HG02642 (cell line): ENCODE data around the gene DLX1.

ENCODE experiments used
- ATAC-seq: cut with Tn5 transposase; IDR thresholded peaks from one replicate; pipeline ENCODE4 v1.9.1; 2021; ENCODE audit warnings: mild to moderate bottlenecking; ENCODE audit not compliant: unreplicated experiment, poor library complexity

DLX1 gene

GRCh38 chr2:172084645-172085459 is 455 bp upstream of the DLX1 start:
- peak; percentile 86 for ATAC-seq

DNA sequence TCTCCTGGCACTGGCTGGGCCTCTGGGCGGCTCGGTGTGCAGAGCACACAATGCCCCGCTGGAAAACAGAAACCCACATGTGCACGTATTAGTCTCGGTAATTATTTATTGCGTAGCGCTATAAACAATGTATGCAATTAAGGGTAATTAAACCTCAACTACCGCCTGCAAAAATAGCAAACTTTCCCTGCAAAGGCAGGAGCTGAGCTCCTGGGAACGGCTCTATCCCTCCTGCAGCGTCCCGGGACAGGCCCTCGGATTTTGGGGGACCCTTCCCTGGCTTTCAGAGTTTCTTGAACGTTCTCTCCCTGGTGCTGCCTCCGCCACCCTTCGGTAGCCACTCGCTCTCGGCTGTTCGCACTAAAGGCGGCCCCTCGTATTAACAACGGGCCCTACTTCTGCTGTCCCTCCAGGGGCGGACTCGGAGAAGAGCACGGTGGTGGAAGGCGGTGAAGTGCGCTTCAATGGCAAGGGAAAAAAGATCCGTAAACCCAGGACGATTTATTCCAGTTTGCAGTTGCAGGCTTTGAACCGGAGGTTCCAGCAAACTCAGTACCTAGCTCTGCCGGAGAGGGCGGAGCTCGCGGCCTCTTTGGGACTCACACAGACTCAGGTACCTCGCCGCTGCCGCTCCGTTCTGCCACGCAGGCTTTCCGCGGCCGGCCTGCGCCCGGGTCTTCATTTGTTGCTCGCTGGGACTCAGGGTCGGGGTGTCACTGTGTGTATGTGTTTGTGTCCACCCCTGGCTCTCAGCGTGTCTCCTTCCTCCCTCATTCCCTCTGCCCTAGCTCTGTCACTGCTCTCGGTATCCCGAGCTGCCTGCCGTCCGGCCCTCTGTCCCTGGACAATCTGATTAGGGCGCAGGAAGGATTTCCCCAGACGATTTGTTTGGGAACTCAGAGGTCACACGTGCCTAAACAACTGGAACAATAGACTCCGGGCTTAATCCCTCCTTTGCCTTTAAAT is 1.2 kb downstream of the DLX1 start:
- no peak for ATAC-seq

- no peak for ATAC-seq
Observed at GRCh38 chr2:172087207-172087779, 2.0 kb downstream of the DLX1 start.

GRCh38 chr2:172087780-172088244 is 2.5 kb downstream of the DLX1 start:
- no peak for ATAC-seq

DNA sequence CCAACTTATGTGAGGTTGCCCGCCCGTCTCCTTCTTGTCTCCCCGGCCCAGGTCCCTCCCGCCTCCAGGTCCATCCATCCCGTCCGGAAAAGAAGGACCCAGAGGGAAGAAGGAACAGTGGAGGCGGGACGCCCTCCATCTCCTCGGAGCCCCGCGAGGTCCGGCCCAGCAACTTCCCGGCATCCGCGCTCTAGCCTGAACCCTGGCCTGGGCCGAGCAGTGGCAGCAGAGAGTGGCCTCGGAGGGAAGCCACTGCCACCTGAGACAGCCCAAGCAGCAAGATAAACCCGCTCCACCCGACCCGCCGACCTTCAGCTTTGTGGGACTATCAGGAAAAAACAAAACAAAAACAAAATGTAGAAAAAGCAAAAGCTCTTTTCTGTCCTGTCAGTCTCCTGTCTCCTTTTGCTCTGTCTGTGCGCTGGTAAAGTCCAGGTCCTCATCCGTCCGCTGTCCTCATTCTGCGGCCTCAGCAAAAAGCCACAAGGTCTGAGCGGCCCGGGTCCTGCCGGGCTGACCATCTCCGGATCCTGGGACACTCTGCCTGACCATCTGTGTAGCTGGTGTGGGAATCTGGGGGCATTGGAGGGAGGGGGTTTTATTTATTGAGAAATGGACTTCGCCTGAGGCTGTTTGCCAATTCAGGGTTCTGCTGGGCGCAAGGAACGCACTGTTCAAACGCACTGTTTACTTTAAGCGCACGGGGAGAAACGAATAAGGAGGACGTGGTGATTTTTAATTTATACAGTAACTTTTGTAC is 3.1 kb downstream of the DLX1 start:
- no peak for ATAC-seq

GRCh38 chr2:172089005-172089504 is 3.7 kb downstream of the DLX1 start:
- ATAC-seq: no peak

DNA sequence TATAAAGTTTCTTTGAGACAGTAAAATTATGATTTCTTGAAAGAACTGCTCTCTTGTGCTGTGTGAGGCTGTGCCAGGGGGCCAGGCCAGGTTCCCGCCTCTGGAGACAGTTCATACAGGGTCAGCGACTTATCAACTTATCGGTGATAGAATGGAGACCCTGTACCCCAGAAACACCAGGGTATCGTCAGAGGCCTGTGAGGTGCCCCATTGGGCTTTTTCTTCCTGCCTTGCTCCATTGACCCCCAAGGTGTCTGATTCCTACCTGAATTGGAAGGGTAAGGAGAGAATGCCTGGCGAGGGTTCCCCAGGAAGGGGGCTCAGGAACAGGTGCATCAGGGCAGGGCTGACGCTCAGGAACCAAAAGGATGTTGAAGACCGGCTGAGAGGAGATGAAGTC is 4.3 kb downstream of the DLX1 start:
- ATAC-seq: no peak

- ATAC-seq: no peak
Observed at GRCh38 chr2:172090044-172090961, 5.0 kb downstream of the DLX1 start.

DNA sequence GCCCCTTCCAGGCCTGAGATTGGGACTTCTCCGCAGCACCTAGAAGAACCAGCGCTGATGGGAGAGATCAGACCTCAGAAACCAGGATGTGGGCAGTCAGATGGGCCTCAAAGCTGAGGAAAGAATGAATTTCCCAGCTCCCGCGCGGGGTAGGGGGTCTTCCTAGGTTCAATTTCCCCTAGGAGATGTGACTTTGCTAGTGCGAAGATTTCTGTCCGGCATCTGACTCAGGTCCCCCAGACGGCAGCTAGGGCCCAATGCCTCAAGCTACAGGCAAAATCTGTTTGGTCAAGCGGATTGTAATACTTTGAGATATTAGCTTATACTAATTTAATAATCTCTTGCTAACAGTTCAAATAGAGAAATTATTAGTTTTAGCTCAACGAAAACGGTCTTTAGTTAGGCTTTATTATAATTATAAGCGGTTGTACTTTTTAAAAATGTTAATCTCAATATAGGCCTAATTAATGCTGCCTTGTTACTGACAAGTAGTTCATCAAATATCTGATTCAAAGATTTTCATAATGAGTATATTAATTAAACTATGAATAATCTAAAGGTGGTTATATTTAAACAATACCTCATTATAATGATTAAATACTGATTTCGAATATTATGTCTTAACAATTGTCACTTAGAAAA is 5.8 kb downstream of the DLX1 start:
- no peak for ATAC-seq

DNA sequence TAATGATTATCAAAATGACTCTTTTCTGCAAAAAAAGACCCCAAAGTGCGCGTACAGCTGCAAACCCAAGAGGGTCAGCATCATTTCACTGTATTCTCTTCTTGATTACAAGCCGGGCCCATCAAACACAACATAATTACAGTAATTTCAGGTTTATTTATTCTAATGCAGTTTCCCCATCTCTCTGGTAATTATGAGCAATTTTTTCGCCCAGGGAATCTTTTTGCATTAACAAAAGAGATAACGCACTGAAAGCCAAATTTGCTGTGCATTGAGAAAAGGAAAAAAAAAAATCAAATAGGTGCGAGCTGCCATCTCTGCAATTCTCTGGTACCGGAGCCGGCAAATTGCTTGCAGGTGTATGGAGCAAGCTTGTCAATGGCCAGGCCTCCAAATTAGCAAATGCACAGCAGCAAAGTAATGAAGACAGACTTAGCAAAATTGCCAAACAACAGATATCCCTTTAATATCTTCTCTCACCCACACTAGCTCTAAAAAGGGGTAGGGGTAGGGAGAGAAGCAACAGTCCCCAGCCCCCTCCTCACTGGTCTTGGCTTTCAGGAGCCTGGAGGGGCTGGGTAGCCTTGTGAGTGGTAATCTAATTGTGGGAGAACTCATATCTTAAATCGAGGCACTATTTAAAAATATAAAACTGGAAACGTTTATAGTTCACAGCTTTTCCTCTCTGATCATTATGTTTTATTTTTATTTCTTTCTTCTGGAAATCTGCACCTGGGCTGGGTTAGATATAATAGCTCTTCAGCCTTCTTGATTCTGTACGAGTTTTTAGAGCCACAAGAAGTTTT is 6.7 kb downstream of the DLX1 start:
- no peak for ATAC-seq

- no peak for ATAC-seq
Observed at GRCh38 chr2:172092716-172093415, 7.6 kb downstream of the DLX1 start.

DNA sequence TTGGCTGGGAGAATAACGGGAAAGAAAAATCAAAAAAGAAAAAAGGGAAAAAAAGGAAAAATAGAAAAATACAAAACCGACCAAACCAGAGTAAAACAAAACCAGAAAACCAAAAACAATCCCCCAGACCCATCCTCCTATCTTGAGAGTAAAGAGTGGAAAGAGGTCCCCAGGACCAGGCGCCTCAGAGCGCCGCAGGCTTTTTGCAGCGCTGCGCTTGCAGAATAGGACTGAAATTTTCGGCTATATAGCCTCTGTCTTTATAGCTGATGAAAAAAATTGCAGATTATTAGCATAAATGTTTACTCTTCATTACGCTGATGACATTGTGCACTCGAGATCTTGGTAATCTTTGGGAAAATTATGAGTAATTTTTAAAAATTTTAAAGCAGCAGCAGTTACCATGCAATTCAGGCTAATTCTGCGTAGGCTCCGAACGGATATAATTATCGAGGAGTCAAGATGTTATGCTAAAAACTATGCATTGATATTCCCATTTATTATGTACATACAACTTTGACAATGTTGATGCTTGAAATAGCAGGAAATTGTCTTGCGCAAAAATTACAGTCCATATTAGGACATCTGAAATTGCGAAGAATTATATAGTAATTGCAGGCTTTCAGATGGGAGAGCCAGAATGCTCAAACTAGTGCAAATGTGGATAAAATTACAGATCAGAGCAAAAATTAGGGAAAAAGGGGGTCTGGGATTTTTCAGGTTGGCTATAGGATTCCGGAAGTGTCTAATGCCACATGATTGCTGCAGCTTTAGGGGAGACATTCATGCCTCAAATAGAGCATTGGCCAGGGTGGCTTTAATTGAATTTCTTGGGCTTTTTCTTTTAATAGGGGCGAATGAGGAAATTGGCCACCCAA is 8.3 kb downstream of the DLX1 start:
- ATAC-seq: no peak

- ATAC-seq: no peak
Observed at GRCh38 chr2:172094294-172095145, 9.2 kb downstream of the DLX1 start.

DNA sequence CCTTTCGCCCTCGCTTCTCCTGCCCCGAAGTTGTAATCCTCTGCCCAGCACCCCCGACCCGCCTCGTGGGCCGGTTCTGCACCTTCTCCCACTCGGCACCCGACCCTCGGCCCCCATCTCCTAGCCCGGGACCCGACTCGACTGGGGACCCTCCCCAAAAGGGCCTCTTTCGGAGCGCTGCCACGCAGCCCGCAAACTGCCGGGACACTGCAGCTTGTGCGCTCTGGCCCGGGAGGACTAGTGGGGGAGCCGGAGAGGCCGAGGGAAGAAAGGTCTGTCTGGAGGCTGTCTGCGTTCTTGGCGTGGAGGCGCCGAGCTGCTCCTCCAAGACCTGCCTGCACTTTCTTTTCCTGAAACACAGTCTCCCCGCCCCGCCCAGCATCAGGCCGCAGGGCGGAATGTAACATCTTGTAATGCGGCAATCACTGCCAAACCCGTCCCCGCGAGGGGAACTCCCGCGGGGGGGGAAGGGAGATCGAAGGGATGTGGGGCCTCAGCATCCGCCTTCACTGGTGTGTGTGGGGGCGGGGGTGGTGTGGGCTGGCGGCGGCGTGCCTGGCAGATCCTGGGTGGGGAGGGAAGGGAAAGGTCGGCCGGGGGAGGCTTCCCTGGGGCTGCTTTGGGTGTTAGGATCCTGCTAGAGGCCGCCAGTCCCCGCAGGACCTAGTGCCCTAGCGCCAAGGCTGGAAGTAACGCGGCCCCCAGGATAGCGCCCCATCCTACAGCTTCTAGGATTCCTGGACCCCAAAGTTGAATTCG is 10.0 kb downstream of the DLX1 start:
- ATAC-seq: no peak
